Measurements from ENCODE around the gene MAPT.

- TF ChIP-seq CTCF (IDR thresholded peaks at IDR 0.05) (no peak), POLR2A (IDR thresholded peaks at IDR 0.05; ENCODE audit: low read depth) (no peak)
Measured at GRCh38 chr17:45877467-45877866, 16.9 kb upstream of the MAPT start.
